Fibroblast of lung (primary cell): ENCODE data around the gene ST6GALNAC3. TPM values are rescaled to one million over a fixed set of nuclear protein-coding genes. Genes with fewer than 3 reads are reported as not detected.

Experiments
- DNase-seq, 2 donors: peaks; one replicate each; pipeline versions ENCODE4 v3.0.0 to v3.0.0-alpha.2; 2010; ENCODE audit warnings: low read depth in 2 of 2
- H2AFZ ChIP-seq: 2 replicates; pipeline ENCODE4 v1.5.1; 2012; ENCODE audit warnings: low read length, control low read depth, inconsistent platforms
- H3K27ac ChIP-seq: 2 replicates; pipeline ENCODE4 v1.5.1; 2011; ENCODE audit warnings: low read length, control low read depth; ENCODE audit not compliant: insufficient read depth
- H3K27me3 ChIP-seq: 2 replicates; pipeline ENCODE4 v1.5.1; 2011; ENCODE audit warnings: mild to moderate bottlenecking, low read length; ENCODE audit not compliant: control insufficient read depth, insufficient read depth
- H3K36me3 ChIP-seq: 2 replicates; pipeline ENCODE4 v1.5.1; 2011; ENCODE audit warnings: low read length; ENCODE audit not compliant: control insufficient read depth, insufficient read depth
- H3K4me1 ChIP-seq: 2 replicates; pipeline ENCODE4 v1.5.1; 2011; ENCODE audit warnings: low read length; ENCODE audit not compliant: control insufficient read depth, insufficient read depth; ENCODE audit errors: extremely low read depth
- H3K4me2 ChIP-seq: 2 replicates; pipeline ENCODE4 v1.5.1; 2011; ENCODE audit warnings: low read length, control low read depth; ENCODE audit not compliant: insufficient read depth; ENCODE audit errors: extremely low read depth
- H3K4me3 ChIP-seq, 4 experiments: fragments of 200-600 bp in 1 of 4; sonication (generic) in 1 of 4; replicated peaks in 1 of 4; 2 replicates each; pipeline ENCODE4 v1.5.1; 2011 to 2016; ENCODE audit warnings: low read length in 4 of 4, low read depth in 3 of 4, mild to moderate bottlenecking in 3 of 4, control low read depth in 2 of 4, inconsistent platforms in 1 of 4, mixed read lengths in 1 of 4; ENCODE audit not compliant: insufficient read depth in 1 of 4; ENCODE audit errors: control extremely low read depth in 1 of 4
- H3K79me2 ChIP-seq: 2 replicates; pipeline ENCODE4 v1.5.1; 2012; ENCODE audit warnings: mild to moderate bottlenecking, low read length, inconsistent platforms; ENCODE audit not compliant: control insufficient read depth, insufficient read depth
- H3K9ac ChIP-seq: 2 replicates; pipeline ENCODE4 v1.5.1; 2011; ENCODE audit warnings: mild to moderate bottlenecking, low read length, control low read depth; ENCODE audit not compliant: insufficient read depth
- H3K9me3 ChIP-seq: 2 replicates; pipeline ENCODE4 v1.5.1; 2012; ENCODE audit warnings: low read depth, low read length; ENCODE audit not compliant: control insufficient read depth, insufficient read depth
- H4K20me1 ChIP-seq: 2 replicates; pipeline ENCODE4 v1.5.1; 2011; ENCODE audit warnings: low read length; ENCODE audit not compliant: control insufficient read depth, insufficient read depth; ENCODE audit errors: extremely low read depth
- EZH2 ChIP-seq: IDR thresholded peaks from 2 replicates; pipeline ENCODE4 v1.5.1; 2012; ENCODE audit warnings: low read length, control low read depth, mild to moderate bottlenecking; ENCODE audit errors: missing control alignments
- polyA plus RNA-seq, 2 donors: library from polyadenylated mRNA; depleted of rRNA in 1 of 2; stranded (reverse) in 1 of 2; unstranded in 1 of 2; fragments of >200 nt; gene quantifications; 2 replicates each; pipeline ENCODE4 v1.2.1, GENCODE V29; 2011 to 2012; ENCODE audit warnings: missing spikeins in 1 of 2
- total RNA-seq: library from RNA; depleted of rRNA; stranded (reverse); fragments of >200 nt; gene quantifications from 2 replicates; pipeline ENCODE4 v1.2.1, GENCODE V29; 2014
- TF ChIP-seq, protein P1 (sequence below), 2 donors: IDR thresholded peaks in 1 of 2; conservative IDR thresholded peaks in 1 of 2; 1 replicate in 1 of 2; 2 replicates in 1 of 2; pipeline ENCODE4 v1.5.1; 2011 to 2012; ENCODE audit warnings: low read length in 2 of 2, control low read depth in 1 of 2, inconsistent platforms in 1 of 2, low read depth in 1 of 2, mild to moderate bottlenecking in 1 of 2

ST6GALNAC3 gene
- total and polyA plus RNA-seq, 2 donors (not counting 1 experiment from before 2014, with no cell fraction given), result 0.34 to 0.66 TPM

DNA sequence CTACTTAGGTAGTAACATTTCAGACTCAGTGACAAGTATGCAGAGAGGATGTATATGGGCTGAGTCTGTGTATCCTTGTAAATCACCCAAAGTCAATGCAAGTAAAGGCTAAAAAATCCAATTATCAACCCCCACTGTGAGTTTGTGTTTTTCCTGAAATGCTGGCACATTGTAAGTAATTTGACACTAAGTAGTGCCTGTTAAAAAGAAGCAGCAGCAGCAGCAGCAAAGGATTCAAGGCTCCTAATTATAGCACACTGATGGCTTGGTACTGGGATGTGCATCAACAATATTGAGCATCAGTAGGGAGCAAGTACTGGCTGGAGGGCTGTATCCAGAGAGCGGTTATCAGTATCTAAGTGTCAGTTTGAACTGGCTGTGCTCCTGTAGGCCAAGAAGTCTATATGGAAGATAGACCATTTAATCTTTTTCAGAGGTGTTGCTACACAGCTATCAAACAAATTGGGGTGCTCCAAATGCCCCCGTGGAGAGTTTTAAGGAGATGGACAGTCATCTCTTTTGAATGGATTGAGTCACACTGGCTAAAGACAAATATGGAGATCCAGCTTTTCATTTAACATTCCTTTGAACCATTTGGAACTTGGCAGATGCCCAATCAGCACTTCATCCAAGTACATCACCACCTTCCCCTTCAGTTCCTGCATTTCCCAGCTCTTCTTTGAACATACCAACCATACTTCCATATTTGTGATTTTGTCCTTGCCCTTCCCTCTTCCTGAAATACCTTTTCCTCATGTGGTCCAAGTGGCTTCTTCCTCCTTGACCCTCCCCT, 551.5 kb downstream of the ST6GALNAC3 start:
- H2AFZ ChIP-seq, result no peak overlapping the region
- H4K20me1 ChIP-seq, result no peaks in the 10 kb centered on the region
- no peaks in the 10 kb centered on the region for H3K36me3 ChIP-seq
- no peaks in the 10 kb centered on the region for H3K27me3 ChIP-seq
- TF ChIP-seq, protein P1, sequence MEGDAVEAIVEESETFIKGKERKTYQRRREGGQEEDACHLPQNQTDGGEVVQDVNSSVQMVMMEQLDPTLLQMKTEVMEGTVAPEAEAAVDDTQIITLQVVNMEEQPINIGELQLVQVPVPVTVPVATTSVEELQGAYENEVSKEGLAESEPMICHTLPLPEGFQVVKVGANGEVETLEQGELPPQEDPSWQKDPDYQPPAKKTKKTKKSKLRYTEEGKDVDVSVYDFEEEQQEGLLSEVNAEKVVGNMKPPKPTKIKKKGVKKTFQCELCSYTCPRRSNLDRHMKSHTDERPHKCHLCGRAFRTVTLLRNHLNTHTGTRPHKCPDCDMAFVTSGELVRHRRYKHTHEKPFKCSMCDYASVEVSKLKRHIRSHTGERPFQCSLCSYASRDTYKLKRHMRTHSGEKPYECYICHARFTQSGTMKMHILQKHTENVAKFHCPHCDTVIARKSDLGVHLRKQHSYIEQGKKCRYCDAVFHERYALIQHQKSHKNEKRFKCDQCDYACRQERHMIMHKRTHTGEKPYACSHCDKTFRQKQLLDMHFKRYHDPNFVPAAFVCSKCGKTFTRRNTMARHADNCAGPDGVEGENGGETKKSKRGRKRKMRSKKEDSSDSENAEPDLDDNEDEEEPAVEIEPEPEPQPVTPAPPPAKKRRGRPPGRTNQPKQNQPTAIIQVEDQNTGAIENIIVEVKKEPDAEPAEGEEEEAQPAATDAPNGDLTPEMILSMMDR (conservative IDR thresholded peaks at IDR 0.05 in 1 of 2, IDR thresholded peaks at IDR 0.05 in 1 of 2; ENCODE audit: low read depth in 1 of 2, low read length in 2 of 2), result no peak
- TF ChIP-seq EZH2, result no peak
- no peak overlapping the region for H3K27ac ChIP-seq
- no peaks in the 10 kb centered on the region for H3K79me2 ChIP-seq
- H3K4me2 ChIP-seq, result no peak overlapping the region
- no peaks in the 10 kb centered on the region for H3K4me1 ChIP-seq
- peak; percentile 9 to 33 for DNase-seq
- H3K4me3 ChIP-seq, result no peak overlapping the region
- H3K9me3 ChIP-seq, result no peaks in the 10 kb centered on the region
- no peak overlapping the region for H3K9ac ChIP-seq

DNA sequence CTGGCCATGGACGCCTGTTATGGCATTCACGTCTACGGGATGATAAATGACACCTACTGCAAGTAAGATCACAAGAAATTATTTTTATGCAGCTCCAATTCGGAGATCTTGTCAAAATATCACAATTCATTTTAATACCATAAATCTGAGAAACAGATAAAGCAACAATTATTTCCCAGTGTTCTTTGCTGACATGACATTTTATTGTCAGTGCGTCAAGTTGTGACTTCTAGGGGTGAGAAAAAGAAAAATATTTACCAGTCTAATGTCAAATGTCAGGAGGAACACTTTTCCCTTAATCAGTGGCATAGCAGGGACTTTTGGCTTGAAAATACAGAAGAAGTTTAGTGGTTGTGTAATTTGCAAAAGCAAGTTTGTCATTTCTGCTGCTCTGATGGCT, 553.0 kb downstream of the ST6GALNAC3 start:
- DNase-seq, result no peak
- no peak for TF ChIP-seq EZH2
- TF ChIP-seq, protein P1 (conservative IDR thresholded peaks at IDR 0.05 in 1 of 2, IDR thresholded peaks at IDR 0.05 in 1 of 2; ENCODE audit: low read depth in 1 of 2, low read length in 2 of 2), result no peak

DNA sequence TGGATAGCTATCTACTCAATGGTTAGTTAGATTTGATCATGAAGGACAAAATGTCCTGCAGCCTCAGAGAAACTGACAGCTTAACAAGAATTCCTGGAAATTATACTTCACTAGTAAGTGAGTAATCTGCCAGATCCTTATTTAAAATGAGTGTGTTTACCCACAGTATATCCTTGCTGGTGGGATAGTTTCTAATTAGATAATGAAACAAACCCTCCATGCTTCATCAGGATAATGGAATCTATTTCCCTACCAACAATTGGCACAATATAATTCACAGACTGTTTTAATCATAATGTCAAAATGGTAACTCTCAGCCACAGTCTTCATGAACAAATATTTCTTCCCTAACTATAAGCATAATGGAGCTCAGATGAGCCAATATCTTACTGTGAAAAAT, 553.4 kb downstream of the ST6GALNAC3 start:
- H3K4me1 ChIP-seq, result no peaks in the 10 kb centered on the region
- no peaks in the 10 kb centered on the region for H3K36me3 ChIP-seq
- H3K27ac ChIP-seq, result no peak overlapping the region
- no peaks in the 10 kb centered on the region for H4K20me1 ChIP-seq
- H3K9me3 ChIP-seq, result no peaks in the 10 kb centered on the region
- no peak for TF ChIP-seq EZH2
- TF ChIP-seq, protein P1 (conservative IDR thresholded peaks at IDR 0.05 in 1 of 2, IDR thresholded peaks at IDR 0.05 in 1 of 2; ENCODE audit: low read depth in 1 of 2, low read length in 2 of 2), result no peak
- no peaks in the 10 kb centered on the region for H3K79me2 ChIP-seq
- no peak for DNase-seq
- H2AFZ ChIP-seq, result no peak overlapping the region
- no peaks in the 10 kb centered on the region for H3K27me3 ChIP-seq
- H3K4me3 ChIP-seq, result no peak overlapping the region
- no peak overlapping the region for H3K9ac ChIP-seq
- no peak overlapping the region for H3K4me2 ChIP-seq

More for the DNA sequence above, 553.0 kb downstream of the ST6GALNAC3 start:
- Histone ChIP-seq H2AFZ (no peak overlapping the region), H3K27me3 (no peaks in the 10 kb centered on the region), H4K20me1 (no peaks in the 10 kb centered on the region), H3K27ac (no peak overlapping the region), H3K4me3 (no peak overlapping the region), H3K9me3 (no peaks in the 10 kb centered on the region), H3K79me2 (no peaks in the 10 kb centered on the region), H3K4me2 (no peak overlapping the region), H3K36me3 (no peaks in the 10 kb centered on the region), H3K4me1 (no peaks in the 10 kb centered on the region), H3K9ac (no peak overlapping the region)
